ENCODE data around the gene PTPRT.

Gene PTPRT

GRCh38 chr20:42097741-42098140 lies 1092.0 kb downstream of the PTPRT start:
- DNase-seq = no peak

DNA sequence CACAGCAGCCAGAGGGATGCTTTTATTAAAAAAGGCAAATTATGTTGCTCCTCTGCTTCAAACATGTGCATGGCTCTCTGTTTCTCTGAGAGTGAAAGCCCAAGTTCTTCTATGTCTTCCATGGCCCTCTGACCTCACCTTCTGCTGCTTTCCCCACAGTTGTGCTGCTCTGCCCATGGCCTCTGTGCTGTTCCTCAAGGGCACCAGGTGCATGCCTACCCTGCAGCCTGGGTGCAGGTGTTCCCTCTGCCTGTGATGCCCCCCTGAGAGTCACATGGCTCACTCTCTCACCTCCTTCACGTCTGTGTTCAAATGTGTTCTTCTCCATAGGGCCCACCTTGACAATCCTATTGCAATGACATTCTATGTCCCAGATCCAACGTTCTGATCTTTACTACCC lies 1094.5 kb downstream of the PTPRT start:
- DNase-seq = no peak

DNA sequence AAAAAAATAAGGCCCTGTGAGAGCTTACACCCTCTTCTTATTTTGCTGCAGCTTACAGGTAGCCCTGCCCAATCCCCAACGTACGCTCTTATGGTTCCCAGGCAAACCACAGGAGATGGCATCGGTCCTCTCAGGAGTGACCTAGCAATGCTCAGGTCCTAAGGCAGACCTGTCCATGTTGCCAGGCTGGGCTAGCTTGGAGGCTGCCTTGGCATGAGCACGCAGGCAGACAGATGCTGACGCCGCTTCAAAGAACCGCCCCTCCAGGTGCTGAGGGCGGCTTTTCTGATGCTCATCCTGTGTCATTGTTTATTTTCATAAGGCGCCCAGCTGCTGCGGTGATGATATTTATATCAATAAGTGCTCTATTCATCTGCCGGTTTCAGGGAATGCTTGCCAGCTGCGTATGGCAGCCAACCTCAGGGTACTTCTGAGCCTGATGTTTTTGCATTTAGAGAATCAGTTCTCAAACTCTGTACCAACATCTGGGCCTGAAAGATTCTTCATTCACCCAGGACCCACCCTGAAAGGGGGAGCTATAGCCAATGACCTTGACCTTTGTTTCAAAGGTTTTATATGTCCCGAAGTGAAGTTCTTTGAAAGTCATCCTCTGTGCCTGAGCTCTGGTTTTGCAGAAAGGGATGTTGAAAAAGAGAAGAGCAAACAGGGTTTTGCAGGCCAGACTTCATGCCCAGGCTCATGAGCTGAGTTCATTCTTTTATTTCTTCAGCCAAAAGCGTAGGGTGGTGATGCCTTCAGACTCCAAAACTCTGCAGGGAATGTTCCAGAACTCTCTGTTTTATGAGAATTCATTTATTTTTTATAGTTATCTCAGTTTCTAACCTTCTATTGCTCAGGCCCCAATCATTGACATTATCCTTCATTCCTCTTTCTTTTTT lies 1095.9 kb downstream of the PTPRT start:
- peak; percentile 12 to 22 for DNase-seq

GRCh38 chr20:42093041-42093440 lies 1096.7 kb downstream of the PTPRT start:
- no peak for DNase-seq

- no peak for DNase-seq
Observed at GRCh38 chr20:42085366-42085765, 1104.3 kb downstream of the PTPRT start.

GRCh38 chr20:42083280-42083679 lies 1106.4 kb downstream of the PTPRT start:
- DNase-seq = no peak

GRCh38 chr20:42082611-42083010 lies 1107.1 kb downstream of the PTPRT start:
- no peak for DNase-seq

DNA sequence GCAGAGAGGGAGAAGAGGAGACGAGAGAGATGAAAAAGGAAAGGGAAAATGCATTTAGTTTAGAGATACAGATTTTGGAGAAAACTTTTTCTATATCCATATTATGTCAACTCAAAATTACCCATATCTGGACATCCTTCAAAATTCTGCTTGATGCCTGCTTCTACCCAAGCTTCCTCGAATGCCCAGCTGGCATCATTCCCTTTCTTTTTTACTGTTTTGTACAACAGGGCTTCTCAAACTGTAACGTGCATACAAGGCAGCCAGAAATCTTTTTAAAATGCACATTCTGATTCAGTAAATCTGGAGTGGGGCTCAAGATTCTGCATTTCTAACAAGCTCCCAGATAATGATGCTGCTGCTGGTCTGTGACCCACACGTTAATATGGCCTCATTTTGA lies 1108.8 kb downstream of the PTPRT start:
- DNase-seq = no peak

DNA sequence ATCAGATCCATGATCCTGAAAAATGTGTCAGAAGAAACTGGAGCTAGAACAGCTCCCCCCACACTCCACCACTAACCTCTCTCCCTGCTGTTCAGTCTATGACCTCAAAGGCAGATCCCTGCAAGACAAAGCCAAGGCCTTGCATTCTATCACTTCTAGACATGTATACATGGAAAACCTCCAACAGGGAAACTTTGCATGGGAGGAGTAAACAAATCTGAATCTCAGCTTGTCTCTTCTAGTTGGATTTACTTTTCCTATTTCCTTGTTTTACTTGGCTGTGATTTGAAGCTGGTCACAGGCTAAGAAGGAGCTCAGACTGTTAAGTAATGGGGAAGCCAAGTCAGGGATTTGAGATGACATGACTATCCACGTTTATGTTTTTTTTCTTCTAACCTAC lies 1114.8 kb downstream of the PTPRT start:
- no peak for DNase-seq

GRCh38 chr20:42067596-42067995 lies 1122.1 kb downstream of the PTPRT start:
- DNase-seq = no peak

GRCh38 chr20:42067174-42067573 lies 1122.5 kb downstream of the PTPRT start:
- DNase-seq = no peak

GRCh38 chr20:42063141-42063540 lies 1126.6 kb downstream of the PTPRT start:
- DNase-seq = no peak

DNA sequence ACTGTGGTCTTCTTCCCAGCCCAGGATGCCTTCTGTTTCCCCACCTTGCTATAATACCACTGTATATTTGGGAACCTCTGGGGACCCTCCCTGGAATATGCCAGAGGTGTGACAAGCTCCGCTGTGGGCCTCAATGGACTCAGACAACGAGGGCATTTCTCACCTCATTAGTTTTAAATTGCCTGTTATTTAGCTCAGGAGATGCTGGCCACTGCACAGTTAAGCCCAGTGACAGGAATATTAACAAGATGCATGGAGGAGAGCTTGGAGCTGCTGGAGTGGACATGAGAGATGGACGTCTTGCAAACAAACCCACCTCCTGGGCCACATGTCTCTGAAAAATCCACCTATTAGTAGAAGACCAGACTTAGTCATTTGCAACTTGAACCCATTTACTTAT lies 1136.4 kb downstream of the PTPRT start:
- DNase-seq = no peak

GRCh38 chr20:42051921-42052320 lies 1137.8 kb downstream of the PTPRT start:
- DNase-seq = no peak

GRCh38 chr20:42046371-42047085 lies 1143.2 kb downstream of the PTPRT start:
- DNase-seq = no peak

DNA sequence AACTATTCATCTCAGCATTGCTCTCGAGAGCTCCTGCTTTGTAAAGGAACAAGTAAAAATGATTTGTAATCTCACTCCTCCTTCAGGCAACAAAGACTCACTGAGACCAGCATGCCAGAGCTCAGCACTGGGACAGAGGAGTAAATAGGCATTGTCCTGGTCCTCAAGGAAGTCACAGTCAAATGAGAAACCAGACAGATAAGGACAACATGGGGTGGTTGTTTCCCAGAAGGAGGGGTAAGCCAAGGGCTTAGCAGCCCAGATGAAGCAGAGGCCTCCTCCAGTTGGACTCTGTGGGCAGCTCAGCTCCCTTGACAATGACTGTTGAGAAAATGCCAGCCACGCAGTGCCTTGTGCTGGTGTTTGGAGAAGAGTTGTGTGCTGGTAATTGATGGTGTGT lies 1145.8 kb downstream of the PTPRT start:
- DNase-seq = no peak

- no peak for DNase-seq
Observed at GRCh38 chr20:42041000-42041565, 1148.6 kb downstream of the PTPRT start.

DNA sequence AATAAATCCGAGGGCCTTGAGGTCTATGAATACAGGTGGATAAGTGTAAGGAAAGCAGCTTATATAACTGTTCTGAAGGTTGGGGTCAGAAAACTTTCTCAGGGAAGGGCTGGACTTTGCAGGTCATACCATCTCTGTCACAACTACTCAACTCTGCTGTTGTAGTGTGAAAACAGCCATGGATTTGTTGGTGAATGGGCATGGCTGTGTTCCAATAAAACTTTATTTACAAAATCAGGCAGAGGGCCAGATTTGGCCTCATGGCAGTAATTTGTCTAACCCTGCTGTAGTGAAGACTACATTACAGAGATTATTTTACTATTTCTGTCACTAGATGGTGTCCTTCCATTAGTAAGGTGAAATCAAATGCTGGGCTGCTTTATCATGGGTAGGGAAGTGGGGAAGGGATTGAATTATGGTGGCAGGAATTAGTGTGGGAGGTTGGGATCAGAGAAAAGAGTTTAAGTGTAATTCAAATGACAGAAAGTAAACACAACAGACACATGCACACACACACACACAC lies 1161.9 kb downstream of the PTPRT start:
- peak; percentile 39 to 68 for DNase-seq

DNA sequence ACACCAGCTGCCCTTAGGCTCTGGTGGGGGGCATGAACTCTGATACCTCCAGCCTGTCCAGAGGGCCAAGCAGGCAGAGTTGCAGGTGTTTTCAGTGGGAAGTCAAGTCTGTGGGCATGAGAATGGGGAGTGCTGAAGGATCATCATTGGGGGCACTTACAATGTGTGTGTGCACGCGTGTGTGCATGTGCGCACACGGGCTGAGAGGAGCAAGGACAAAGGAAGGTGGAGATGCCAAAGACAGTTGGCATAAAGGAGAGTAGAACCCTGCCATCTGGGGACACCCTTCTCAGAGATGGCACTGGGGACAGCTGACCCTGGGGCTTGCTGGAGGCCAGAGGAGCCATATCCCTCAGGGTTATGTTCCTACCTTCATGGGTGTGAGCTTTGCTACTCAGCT lies 1163.1 kb downstream of the PTPRT start:
- DNase-seq = no peak

DNA sequence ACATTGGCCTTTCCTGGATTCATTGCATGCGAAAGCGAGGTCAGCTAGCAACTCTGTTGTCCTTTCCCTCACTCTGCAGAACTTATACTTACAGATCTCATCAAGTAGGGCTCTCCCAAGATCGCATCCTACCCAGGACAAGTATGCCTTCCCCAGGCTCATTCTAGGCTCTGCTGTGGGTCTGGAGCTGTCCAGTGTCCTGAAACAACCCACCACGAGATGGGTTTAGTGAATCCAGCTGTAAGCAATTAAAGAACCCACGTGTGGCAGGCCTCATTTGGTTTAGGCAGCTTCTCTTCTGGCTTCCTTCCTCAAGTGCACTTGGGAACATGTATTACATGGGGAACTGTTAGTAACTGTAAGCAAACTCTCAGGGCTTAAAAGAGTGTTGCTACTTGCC lies 1165.1 kb downstream of the PTPRT start:
- no peak for DNase-seq
